ENCODE results near the gene GPC4. TPM values are rescaled to one million over a fixed set of nuclear protein-coding genes. Genes with fewer than 3 reads are reported as not detected.

The GPC4 gene
- total RNA-seq, 1 experiment from 2014 or later: 26.2 TPM

- H3K36me3 Mint-ChIP-seq (ENCODE audit: insufficient read depth, unreplicated experiment): no peaks in the 10 kb centered on the region
- BruUV-seq (replicated peaks): no TSS peak
- no peaks in the 10 kb centered on the region for H3K9me3 Mint-ChIP-seq (ENCODE audit: low read depth, unreplicated experiment)
- H3K27me3 Mint-ChIP-seq (ENCODE audit: unreplicated experiment): no peaks in the 10 kb centered on the region
- TF ChIP-seq, protein P1, sequence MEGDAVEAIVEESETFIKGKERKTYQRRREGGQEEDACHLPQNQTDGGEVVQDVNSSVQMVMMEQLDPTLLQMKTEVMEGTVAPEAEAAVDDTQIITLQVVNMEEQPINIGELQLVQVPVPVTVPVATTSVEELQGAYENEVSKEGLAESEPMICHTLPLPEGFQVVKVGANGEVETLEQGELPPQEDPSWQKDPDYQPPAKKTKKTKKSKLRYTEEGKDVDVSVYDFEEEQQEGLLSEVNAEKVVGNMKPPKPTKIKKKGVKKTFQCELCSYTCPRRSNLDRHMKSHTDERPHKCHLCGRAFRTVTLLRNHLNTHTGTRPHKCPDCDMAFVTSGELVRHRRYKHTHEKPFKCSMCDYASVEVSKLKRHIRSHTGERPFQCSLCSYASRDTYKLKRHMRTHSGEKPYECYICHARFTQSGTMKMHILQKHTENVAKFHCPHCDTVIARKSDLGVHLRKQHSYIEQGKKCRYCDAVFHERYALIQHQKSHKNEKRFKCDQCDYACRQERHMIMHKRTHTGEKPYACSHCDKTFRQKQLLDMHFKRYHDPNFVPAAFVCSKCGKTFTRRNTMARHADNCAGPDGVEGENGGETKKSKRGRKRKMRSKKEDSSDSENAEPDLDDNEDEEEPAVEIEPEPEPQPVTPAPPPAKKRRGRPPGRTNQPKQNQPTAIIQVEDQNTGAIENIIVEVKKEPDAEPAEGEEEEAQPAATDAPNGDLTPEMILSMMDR (IDR thresholded peaks at IDR 0.05; ENCODE audit: unreplicated experiment): no peak
- no peak overlapping the region for H3K27ac Mint-ChIP-seq (ENCODE audit: unreplicated experiment)
- no peak overlapping the region for H3K4me3 Mint-ChIP-seq (ENCODE audit: low read depth, unreplicated experiment)
- CTCF ChIA-PET: no interaction called here
- no peaks in the 10 kb centered on the region for H3K4me1 Mint-ChIP-seq (ENCODE audit: low read depth, unreplicated experiment)
- intact Hi-C loops (cut with micrococcal nuclease; ENCODE audit: unreplicated experiment): no loop called here
- DNase-seq: no peak
These were observed 19.0 kb upstream of the GPC4 start for GRCh38 chrX:133434197-133434820.

DNA sequence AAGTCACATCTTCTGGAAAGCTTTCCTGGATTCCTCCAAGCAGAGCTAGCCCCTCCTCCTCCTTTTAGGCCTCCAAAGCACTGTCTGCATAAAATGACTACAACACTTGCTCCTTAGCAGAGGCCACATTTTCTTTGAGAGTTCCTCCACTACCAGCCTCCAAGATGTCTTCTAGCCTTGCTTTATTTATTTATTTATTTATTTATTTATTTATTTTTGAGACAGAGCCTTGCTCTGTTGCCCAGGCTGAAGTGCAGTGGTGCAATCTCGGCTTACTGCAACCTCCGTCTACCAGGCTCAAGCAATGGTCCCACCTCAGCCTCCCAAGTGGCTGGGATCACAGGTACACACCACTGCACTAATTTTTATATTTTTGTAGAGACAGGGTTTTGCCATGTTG lies 4.6 kb upstream of the GPC4 start:
- H3K27ac Mint-ChIP-seq (ENCODE audit: unreplicated experiment): no peak overlapping the region
- no peaks in the 10 kb centered on the region for H3K4me1 Mint-ChIP-seq (ENCODE audit: low read depth, unreplicated experiment)
- no TSS peak for BruUV-seq (replicated peaks)
- no peak overlapping the region for H3K4me3 Mint-ChIP-seq (ENCODE audit: low read depth, unreplicated experiment)
- no peaks in the 10 kb centered on the region for H3K9me3 Mint-ChIP-seq (ENCODE audit: low read depth, unreplicated experiment)
- no peak for DNase-seq
- no peaks in the 10 kb centered on the region for H3K27me3 Mint-ChIP-seq (ENCODE audit: unreplicated experiment)
- peaks cover 14% of the 10 kb centered on the region for H3K36me3 Mint-ChIP-seq (ENCODE audit: insufficient read depth, unreplicated experiment)
- CTCF ChIA-PET: no interaction called here
- intact Hi-C loops (cut with micrococcal nuclease; ENCODE audit: unreplicated experiment): no loop called here
- TF ChIP-seq, protein P1 (IDR thresholded peaks at IDR 0.05; ENCODE audit: unreplicated experiment): no peak

- BruUV-seq (replicated peaks): no TSS peak
- TF ChIP-seq, protein P1 (IDR thresholded peaks at IDR 0.05; ENCODE audit: unreplicated experiment): no peak
- H3K27me3 Mint-ChIP-seq (ENCODE audit: unreplicated experiment): no peaks in the 10 kb centered on the region
- H3K27ac Mint-ChIP-seq (ENCODE audit: unreplicated experiment): no peak overlapping the region
- H3K36me3 Mint-ChIP-seq (ENCODE audit: insufficient read depth, unreplicated experiment): peaks cover 27% of the 10 kb centered on the region
- no peaks in the 10 kb centered on the region for H3K4me1 Mint-ChIP-seq (ENCODE audit: low read depth, unreplicated experiment)
- no peak overlapping the region for H3K4me3 Mint-ChIP-seq (ENCODE audit: low read depth, unreplicated experiment)
- H3K9me3 Mint-ChIP-seq (ENCODE audit: low read depth, unreplicated experiment): no peaks in the 10 kb centered on the region
- DNase-seq: no peak
- CTCF ChIA-PET: no interaction called here
- intact Hi-C loops (cut with micrococcal nuclease; ENCODE audit: unreplicated experiment): no loop called here
These were observed 3.3 kb upstream of the GPC4 start for GRCh38 chrX:133418588-133418987.

- H3K27me3 Mint-ChIP-seq (ENCODE audit: unreplicated experiment): no peaks in the 10 kb centered on the region
- no peak for DNase-seq
- TF ChIP-seq, protein P1 (IDR thresholded peaks at IDR 0.05; ENCODE audit: unreplicated experiment): no peak
- H3K9me3 Mint-ChIP-seq (ENCODE audit: low read depth, unreplicated experiment): no peaks in the 10 kb centered on the region
- no peaks in the 10 kb centered on the region for H3K4me1 Mint-ChIP-seq (ENCODE audit: low read depth, unreplicated experiment)
- BruUV-seq (replicated peaks): no TSS peak
- peaks cover 29% of the 10 kb centered on the region for H3K36me3 Mint-ChIP-seq (ENCODE audit: insufficient read depth, unreplicated experiment)
- CTCF ChIA-PET: no interaction called here
- no peak overlapping the region for H3K4me3 Mint-ChIP-seq (ENCODE audit: low read depth, unreplicated experiment)
- intact Hi-C loops (cut with micrococcal nuclease; ENCODE audit: unreplicated experiment): no loop called here
- no peak overlapping the region for H3K27ac Mint-ChIP-seq (ENCODE audit: unreplicated experiment)
These were observed 2.1 kb upstream of the GPC4 start for GRCh38 chrX:133417364-133417763.

Data from Calu3 (cell line).